K562 (cell line): ENCODE data around the gene CDH3. TPM values are rescaled to one million over a fixed set of nuclear protein-coding genes. Genes with fewer than 3 reads are reported as not detected.
A peak's percentile ranks its signal among the peaks of the same experiment; 100 is the strongest.

ENCODE experiments used
- ATF7 ChIP-seq: fragments of 450-650 bp; IDR thresholded peaks from 2 replicates; pipeline ENCODE4 v1.7.1; 2014; ENCODE audit warnings: mild to moderate bottlenecking, moderate library complexity
- CREM ChIP-seq: IDR thresholded peaks from 2 replicates; pipeline ENCODE4 v1.6.1; 2014; ENCODE audit warnings: antibody characterized with exemption, low read depth
- ETS2 ChIP-seq: IDR thresholded peaks from 2 replicates; pipeline ENCODE4 v1.6.1; 2016; ENCODE audit warnings: borderline replicate concordance, missing genetic modification characterization, mild to moderate bottlenecking, moderate library complexity, missing compliant biosample characterization; ENCODE audit not compliant: poor library complexity, severe bottlenecking
- HLTF ChIP-seq: fragments of 450-650 bp; IDR thresholded peaks from 2 replicates; pipeline ENCODE4 v1.6.1; 2016
- LARP7 ChIP-seq: fragments of 450-650 bp; IDR thresholded peaks from 2 replicates; pipeline ENCODE4 v1.6.1; 2016
- MEF2A ChIP-seq: IDR thresholded peaks from 2 replicates; pipeline ENCODE4 v1.6.1; 2011; ENCODE audit warnings: low read depth, mild to moderate bottlenecking, low read length, moderate library complexity; ENCODE audit not compliant: control insufficient read depth
- MYBL2 ChIP-seq, 2 experiments: fragments of 450-650 bp in 1 of 2; sonication (generic) in 1 of 2; formaldehyde crosslinking in 1 of 2; IDR thresholded peaks; 2 replicates each; pipeline versions ENCODE4 v1.6.1 to v1.8.1; 2017 to 2022; ENCODE audit warnings: borderline replicate concordance in 1 of 2, inconsistent platforms in 1 of 2, low read depth in 1 of 2, mild to moderate bottlenecking in 1 of 2, missing genetic modification reagents in 1 of 2, moderate library complexity in 1 of 2
- NR4A1 ChIP-seq, 2 experiments: fragments of 250-450 bp in 1 of 2; fragments of 450-650 bp in 1 of 2; sonication (Bioruptor Pico) in 1 of 2; IDR thresholded peaks; 2 replicates each; pipeline versions ENCODE4 v1.4.0 to v1.6.1; 2016 to 2020; ENCODE audit warnings: mild to moderate bottlenecking in 2 of 2, missing compliant biosample characterization in 1 of 2, missing genetic modification characterization in 1 of 2, moderate library complexity in 1 of 2
- SETDB1 ChIP-seq: IDR thresholded peaks from one replicate; pipeline ENCODE4 v1.6.1; 2012; ENCODE audit warnings: low read length, control low read depth, inconsistent platforms
- SP1 ChIP-seq: sonication (generic); formaldehyde crosslinking; IDR thresholded peaks from 2 replicates; pipeline ENCODE4 v1.8.1; 2022; ENCODE audit warnings: mild to moderate bottlenecking, missing genetic modification reagents
- ZNF224 ChIP-seq: sonication (generic); formaldehyde crosslinking; IDR thresholded peaks from 2 replicates; pipeline ENCODE4 v1.8.0; 2022; ENCODE audit warnings: mild to moderate bottlenecking, missing genetic modification reagents
- ZNF253 ChIP-seq: fragments of 250-450 bp; sonication (Bioruptor Pico); conservative IDR thresholded peaks from 2 replicates; pipeline ENCODE4 v1.6.1; 2021; ENCODE audit warnings: mild to moderate bottlenecking
- ZNF444 ChIP-seq: fragments of 250-450 bp; sonication (Bioruptor Pico); IDR thresholded peaks from 2 replicates; pipeline ENCODE4 v1.4.0; 2020; ENCODE audit warnings: mild to moderate bottlenecking, moderate library complexity
- polyA plus RNA-seq, 8 experiments: library from polyadenylated mRNA; depleted of rRNA in 4 of 8; stranded (reverse) in 5 of 8; unstranded in 3 of 8; fragments of >200 nt; fragmentation: Nextera tagmentation in 2 of 8; fragmentation: Illumina TruSeq in 1 of 8; extraction: Ambion mirVana in 2 of 8; extraction: Trizol in 1 of 8; gene quantifications; 2 replicates each; pipeline versions ENCODE4 v1.2.1 to v1.2.3, GENCODE V29; 2011 to 2014; ENCODE audit warnings: inconsistent platforms in 1 of 8, missing spikeins in 1 of 8
- total RNA-seq, 7 experiments: library from RNA; depleted of rRNA in 6 of 7; stranded (reverse); fragments of >200 nt in 6 of 7; fragmentation: Illumina TruSeq in 2 of 7; extraction: Trizol in 2 of 7; gene quantifications; 2 replicates each; pipeline versions ENCODE4 v1.2.1 to v1.2.3, GENCODE V29; 2011 to 2021; ENCODE audit warnings: low replicate concordance in 1 of 7
- TF ChIP-seq, protein P1 (sequence below): fragments of 450-650 bp; IDR thresholded peaks from 2 replicates; pipeline ENCODE4 v1.6.1; 2016; ENCODE audit warnings: low read depth
- TF ChIP-seq, protein P2 (sequence below): IDR thresholded peaks from 2 replicates; pipeline ENCODE4 v1.6.1; 2011; ENCODE audit warnings: borderline replicate concordance, low read depth, mild to moderate bottlenecking, moderate library complexity, low read length; ENCODE audit not compliant: insufficient read depth, poor library complexity, severe bottlenecking
- TF ChIP-seq, protein P3 (sequence below): sonication (generic); formaldehyde crosslinking; IDR thresholded peaks from 2 replicates; pipeline ENCODE4 v1.8.1; 2023; ENCODE audit warnings: mild to moderate bottlenecking, missing genetic modification reagents

CDH3 gene
- total and polyA plus RNA-seq, 9 of the 15 experiments (the other 6 are each of a cell fraction or from before 2014, with no cell fraction given) = 0.06 to 0.09 TPM; not detected in 7

DNA sequence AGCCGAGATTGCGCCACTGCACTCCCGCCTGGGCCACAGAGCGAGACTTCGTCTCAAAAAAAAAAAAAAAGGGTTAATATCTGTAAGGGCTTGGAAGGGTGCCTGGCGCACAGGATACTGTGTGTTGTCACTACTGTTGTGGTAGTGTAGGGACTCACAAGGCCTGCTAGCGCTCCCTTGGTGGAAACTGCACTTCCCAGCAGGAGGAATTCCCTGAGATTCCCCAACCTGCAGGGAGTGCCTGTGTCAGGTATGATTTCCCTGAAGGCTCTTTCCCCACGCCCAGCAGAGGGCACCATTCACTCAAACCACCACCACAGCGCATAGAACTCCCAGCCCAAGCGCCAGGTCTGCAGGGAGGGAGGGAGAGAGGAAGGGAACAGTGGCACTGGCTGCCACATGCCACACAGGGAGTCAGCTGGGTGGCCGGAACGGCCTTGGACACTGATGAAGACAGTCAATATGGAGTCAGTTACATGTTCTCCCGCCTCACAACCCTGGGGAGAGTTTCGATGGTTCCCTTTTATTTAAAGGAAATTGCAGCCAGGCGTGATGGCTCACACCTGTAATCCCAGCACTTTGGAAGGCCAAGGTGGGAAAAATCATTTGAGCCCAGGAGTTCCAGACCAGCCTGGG lies 59.2 kb downstream of the CDH3 start (continued):
- TF ChIP-seq, protein P1, sequence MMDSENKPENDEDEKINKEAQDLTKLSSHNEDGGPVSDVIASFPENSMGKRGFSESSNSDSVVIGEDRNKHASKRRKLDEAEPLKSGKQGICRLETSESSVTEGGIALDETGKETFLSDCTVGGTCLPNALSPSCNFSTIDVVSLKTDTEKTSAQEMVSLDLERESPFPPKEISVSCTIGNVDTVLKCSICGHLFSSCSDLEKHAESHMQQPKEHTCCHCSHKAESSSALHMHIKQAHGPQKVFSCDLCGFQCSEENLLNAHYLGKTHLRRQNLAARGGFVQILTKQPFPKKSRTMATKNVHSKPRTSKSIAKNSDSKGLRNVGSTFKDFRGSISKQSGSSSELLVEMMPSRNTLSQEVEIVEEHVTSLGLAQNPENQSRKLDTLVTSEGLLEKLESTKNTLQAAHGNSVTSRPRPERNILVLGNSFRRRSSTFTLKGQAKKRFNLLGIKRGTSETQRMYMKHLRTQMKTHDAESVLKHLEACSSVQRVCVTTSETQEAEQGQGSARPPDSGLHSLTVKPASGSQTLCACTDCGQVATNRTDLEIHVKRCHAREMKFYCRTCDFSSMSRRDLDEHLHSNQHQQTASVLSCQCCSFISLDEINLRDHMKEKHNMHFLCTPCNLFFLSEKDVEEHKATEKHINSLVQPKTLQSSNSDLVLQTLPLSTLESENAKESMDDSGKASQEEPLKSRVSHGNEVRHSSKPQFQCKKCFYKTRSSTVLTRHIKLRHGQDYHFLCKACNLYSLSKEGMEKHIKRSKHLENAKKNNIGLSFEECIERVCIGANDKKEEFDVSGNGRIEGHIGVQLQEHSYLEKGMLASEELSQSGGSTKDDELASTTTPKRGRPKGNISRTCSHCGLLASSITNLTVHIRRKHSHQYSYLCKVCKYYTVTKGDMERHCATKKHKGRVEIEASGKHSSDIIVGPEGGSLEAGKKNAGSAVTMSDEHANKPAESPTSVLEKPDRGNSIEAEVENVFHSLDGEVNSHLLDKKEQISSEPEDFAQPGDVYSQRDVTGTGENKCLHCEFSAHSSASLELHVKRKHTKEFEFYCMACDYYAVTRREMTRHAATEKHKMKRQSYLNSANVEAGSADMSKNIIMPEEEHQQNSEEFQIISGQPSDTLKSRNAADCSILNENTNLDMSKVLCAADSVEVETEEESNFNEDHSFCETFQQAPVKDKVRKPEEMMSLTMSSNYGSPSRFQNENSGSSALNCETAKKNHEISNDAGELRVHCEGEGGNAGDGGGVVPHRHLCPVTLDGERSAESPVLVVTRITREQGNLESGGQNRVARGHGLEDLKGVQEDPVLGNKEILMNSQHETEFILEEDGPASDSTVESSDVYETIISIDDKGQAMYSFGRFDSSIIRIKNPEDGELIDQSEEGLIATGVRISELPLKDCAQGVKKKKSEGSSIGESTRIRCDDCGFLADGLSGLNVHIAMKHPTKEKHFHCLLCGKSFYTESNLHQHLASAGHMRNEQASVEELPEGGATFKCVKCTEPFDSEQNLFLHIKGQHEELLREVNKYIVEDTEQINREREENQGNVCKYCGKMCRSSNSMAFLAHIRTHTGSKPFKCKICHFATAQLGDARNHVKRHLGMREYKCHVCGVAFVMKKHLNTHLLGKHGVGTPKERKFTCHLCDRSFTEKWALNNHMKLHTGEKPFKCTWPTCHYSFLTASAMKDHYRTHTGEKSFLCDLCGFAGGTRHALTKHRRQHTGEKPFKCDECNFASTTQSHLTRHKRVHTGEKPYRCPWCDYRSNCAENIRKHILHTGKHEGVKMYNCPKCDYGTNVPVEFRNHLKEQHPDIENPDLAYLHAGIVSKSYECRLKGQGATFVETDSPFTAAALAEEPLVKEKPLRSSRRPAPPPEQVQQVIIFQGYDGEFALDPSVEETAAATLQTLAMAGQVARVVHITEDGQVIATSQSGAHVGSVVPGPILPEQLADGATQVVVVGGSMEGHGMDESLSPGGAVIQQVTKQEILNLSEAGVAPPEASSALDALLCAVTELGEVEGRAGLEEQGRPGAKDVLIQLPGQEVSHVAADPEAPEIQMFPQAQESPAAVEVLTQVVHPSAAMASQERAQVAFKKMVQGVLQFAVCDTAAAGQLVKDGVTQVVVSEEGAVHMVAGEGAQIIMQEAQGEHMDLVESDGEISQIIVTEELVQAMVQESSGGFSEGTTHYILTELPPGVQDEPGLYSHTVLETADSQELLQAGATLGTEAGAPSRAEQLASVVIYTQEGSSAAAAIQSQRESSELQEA = no peak
- TF ChIP-seq, protein P2, sequence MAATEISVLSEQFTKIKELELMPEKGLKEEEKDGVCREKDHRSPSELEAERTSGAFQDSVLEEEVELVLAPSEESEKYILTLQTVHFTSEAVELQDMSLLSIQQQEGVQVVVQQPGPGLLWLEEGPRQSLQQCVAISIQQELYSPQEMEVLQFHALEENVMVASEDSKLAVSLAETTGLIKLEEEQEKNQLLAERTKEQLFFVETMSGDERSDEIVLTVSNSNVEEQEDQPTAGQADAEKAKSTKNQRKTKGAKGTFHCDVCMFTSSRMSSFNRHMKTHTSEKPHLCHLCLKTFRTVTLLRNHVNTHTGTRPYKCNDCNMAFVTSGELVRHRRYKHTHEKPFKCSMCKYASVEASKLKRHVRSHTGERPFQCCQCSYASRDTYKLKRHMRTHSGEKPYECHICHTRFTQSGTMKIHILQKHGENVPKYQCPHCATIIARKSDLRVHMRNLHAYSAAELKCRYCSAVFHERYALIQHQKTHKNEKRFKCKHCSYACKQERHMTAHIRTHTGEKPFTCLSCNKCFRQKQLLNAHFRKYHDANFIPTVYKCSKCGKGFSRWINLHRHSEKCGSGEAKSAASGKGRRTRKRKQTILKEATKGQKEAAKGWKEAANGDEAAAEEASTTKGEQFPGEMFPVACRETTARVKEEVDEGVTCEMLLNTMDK = peak; percentile 22
- TF ChIP-seq ZNF444 (CRISPR knock-in tag) (no peak), SETDB1 (no peak), ETS2 (no peak), ZNF224 (CRISPR knock-in tag) (no peak), MYBL2 (IDR thresholded peaks at IDR 0.05; ENCODE audit: low read depth) (no peak), MYBL2 (CRISPR knock-in tag; IDR thresholded peaks at IDR 0.05; ENCODE audit: borderline replicate concordance) (no peak), SP1 (CRISPR knock-in tag) (0 out of 2 replicates have a peak, but pooled peaks have one; percentile 23), HLTF (no peak), ATF7 (no peak), NR4A1 (CRISPR knock-in tag; IDR thresholded peaks at IDR 0.05) (no peak), NR4A1 (tag; IDR thresholded peaks at IDR 0.05) (no peak), CREM (no peak), MEF2A (no peak), ZNF253 (CRISPR knock-in tag) (no peak), LARP7 (no peak)
- TF ChIP-seq, protein P3, sequence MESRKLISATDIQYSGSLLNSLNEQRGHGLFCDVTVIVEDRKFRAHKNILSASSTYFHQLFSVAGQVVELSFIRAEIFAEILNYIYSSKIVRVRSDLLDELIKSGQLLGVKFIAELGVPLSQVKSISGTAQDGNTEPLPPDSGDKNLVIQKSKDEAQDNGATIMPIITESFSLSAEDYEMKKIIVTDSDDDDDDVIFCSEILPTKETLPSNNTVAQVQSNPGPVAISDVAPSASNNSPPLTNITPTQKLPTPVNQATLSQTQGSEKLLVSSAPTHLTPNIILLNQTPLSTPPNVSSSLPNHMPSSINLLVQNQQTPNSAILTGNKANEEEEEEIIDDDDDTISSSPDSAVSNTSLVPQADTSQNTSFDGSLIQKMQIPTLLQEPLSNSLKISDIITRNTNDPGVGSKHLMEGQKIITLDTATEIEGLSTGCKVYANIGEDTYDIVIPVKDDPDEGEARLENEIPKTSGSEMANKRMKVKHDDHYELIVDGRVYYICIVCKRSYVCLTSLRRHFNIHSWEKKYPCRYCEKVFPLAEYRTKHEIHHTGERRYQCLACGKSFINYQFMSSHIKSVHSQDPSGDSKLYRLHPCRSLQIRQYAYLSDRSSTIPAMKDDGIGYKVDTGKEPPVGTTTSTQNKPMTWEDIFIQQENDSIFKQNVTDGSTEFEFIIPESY = no peak
